Activated B cell treated with CpG ODN at 0.5 μM for 24 hours (primary cell): Measurements from ENCODE around the gene IKBIP. TPM values are rescaled to one million over a fixed set of nuclear protein-coding genes. Genes with fewer than 3 reads are reported as not detected.

Experiments used
- ATAC-seq: fragments of 200-7000 bp; cut with Tn5 transposase; one replicate; pipeline ENCODE4 v1.10.0; 2021; ENCODE audit warnings: low read depth, mild to moderate bottlenecking, moderate library complexity
- CTCF ChIA-PET: fragments of 350-600 bp; sonication (Branson Sonifier 250); formaldehyde crosslinking; loops from one replicate; lab custom pipeline; 2021; ENCODE audit warnings: antibody characterized with exemption; lab: Charles Lee
- POLR2A ChIA-PET: fragments of 350-600 bp; sonication (Branson Sonifier 250); formaldehyde crosslinking; loops from one replicate; lab custom pipeline; 2021; ENCODE audit warnings: antibody characterized with exemption; lab: Charles Lee
- DNase-seq: peaks from one replicate; pipeline ENCODE4 v3.0.0; 2022
- H3K27ac Mint-ChIP-seq: one replicate; pipeline ENCODE4 v1.8.0; 2020; ENCODE audit warnings: mixed read lengths
- H3K27me3 Mint-ChIP-seq: one replicate; pipeline ENCODE4 v1.8.0; 2021; ENCODE audit warnings: mixed read lengths
- H3K36me3 Mint-ChIP-seq: one replicate; pipeline ENCODE4 v1.8.0; 2021; ENCODE audit warnings: low read depth, mixed read lengths
- H3K4me1 Mint-ChIP-seq: one replicate; pipeline ENCODE4 v1.8.0; 2021; ENCODE audit warnings: mixed read lengths
- H3K4me3 Mint-ChIP-seq: one replicate; pipeline ENCODE4 v1.8.0; 2020; ENCODE audit warnings: mild to moderate bottlenecking, mixed read lengths
- H3K9me3 Mint-ChIP-seq: one replicate; pipeline ENCODE4 v1.8.0; 2020; ENCODE audit warnings: mixed read lengths
- intact Hi-C: fragments of 100-400 bp; cut with micrococcal nuclease; formaldehyde crosslinking; loops from one replicate; pipeline ENCODE4 v1.15.1; 2024
- total RNA-seq: library from RNA; stranded (reverse); gene quantifications from 2 replicates; pipeline ENCODE4 v1.2.3, GENCODE V29; 2022
- TF ChIP-seq, protein P1 (sequence below): fragments of 200-600 bp; IDR thresholded peaks from one replicate; pipeline ENCODE4 v1.8.0; 2022; ENCODE audit warnings: antibody characterized with exemption, mild to moderate bottlenecking

IKBIP gene
- total RNA-seq, 1 donor from 2014 or later, result 8.9 TPM

DNA sequence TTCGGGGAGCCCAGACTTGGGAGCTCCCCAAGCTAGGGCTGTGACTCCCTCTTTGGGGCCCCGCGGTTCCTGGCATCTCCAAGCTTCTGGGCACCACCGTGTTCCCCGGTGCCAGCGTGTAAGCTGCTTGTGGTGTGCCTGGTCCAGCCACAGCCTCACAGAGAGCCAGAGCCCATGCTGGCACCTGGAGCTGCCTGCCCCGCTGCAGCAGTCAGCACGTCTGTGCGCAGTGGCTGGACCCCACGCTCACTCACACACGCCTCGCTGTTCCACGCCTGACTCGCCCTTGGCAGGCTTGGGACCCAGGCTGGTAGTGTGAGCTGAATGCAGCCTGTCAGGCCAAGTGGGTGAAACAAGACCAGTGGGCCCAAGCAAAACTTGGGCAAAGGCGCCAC, 35.0 kb upstream of the IKBIP start:
- H3K4me3 Mint-ChIP-seq, result no peak overlapping the region
- no peaks in the 10 kb centered on the region for H3K27me3 Mint-ChIP-seq
- H3K27ac Mint-ChIP-seq, result no peak overlapping the region
- H3K9me3 Mint-ChIP-seq, result no peaks in the 10 kb centered on the region
- no peak for DNase-seq
- CTCF ChIA-PET, result interaction anchor here (0.9 kb wide), 1 partner anchor 113 kb away, joined by 4 read pairs; no protein-coding TSS in a partner anchor
- intact Hi-C loops, result no loop called here
- TF ChIP-seq, protein P1, sequence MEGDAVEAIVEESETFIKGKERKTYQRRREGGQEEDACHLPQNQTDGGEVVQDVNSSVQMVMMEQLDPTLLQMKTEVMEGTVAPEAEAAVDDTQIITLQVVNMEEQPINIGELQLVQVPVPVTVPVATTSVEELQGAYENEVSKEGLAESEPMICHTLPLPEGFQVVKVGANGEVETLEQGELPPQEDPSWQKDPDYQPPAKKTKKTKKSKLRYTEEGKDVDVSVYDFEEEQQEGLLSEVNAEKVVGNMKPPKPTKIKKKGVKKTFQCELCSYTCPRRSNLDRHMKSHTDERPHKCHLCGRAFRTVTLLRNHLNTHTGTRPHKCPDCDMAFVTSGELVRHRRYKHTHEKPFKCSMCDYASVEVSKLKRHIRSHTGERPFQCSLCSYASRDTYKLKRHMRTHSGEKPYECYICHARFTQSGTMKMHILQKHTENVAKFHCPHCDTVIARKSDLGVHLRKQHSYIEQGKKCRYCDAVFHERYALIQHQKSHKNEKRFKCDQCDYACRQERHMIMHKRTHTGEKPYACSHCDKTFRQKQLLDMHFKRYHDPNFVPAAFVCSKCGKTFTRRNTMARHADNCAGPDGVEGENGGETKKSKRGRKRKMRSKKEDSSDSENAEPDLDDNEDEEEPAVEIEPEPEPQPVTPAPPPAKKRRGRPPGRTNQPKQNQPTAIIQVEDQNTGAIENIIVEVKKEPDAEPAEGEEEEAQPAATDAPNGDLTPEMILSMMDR, result no peak
- peaks cover 69% of the 10 kb centered on the region for H3K36me3 Mint-ChIP-seq
- no peaks in the 10 kb centered on the region for H3K4me1 Mint-ChIP-seq
- POLR2A ChIA-PET, result no interaction called here
- no peak for ATAC-seq

DNA sequence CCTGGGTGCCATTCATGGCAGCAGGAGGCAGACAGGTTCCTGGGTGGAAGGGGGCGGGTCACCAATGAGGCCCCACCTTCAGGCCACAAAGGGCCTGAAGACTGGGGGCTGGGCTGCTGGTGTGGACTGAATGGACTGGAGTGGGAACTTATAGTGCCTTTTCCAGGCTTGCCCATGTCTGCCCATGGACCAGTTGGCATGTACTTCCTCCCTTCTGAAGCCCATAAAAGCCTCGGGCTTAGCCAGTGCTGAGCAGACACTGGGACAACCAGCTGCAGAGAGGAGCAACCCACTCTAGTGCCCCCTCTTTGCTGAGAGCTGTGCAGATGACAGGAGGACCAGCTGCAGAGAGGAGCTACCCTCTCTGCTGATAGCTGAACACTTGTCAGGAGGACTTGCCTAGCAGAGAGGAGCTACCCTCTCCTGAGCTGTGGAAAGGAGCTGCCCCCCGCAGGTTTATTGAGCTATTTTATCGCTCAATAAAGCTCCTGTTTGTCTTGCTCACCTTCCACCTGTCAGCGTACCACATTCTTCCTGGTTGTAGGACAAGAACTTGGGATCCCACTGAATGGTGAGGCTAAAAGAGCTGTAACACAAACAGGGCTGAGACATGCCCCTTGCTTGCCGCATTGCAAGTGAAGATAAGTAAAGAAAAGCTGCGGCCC, 34.5 kb upstream of the IKBIP start:
- DNase-seq (no peak), ATAC-seq (no peak)
- Mint-ChIP-seq H3K27me3 (no peaks in the 10 kb centered on the region), H3K36me3 (peaks cover 66% of the 10 kb centered on the region), H3K9me3 (no peaks in the 10 kb centered on the region), H3K27ac (no peak overlapping the region), H3K4me3 (no peak overlapping the region), H3K4me1 (no peaks in the 10 kb centered on the region)
- TF ChIP-seq, protein P1, result no peak
- ChIA-PET CTCF (interaction anchor here (0.9 kb wide), 1 partner anchor 113 kb away, joined by 4 read pairs; no protein-coding TSS in a partner anchor), POLR2A (no interaction called here)
- intact Hi-C loops, result no loop called here

DNA sequence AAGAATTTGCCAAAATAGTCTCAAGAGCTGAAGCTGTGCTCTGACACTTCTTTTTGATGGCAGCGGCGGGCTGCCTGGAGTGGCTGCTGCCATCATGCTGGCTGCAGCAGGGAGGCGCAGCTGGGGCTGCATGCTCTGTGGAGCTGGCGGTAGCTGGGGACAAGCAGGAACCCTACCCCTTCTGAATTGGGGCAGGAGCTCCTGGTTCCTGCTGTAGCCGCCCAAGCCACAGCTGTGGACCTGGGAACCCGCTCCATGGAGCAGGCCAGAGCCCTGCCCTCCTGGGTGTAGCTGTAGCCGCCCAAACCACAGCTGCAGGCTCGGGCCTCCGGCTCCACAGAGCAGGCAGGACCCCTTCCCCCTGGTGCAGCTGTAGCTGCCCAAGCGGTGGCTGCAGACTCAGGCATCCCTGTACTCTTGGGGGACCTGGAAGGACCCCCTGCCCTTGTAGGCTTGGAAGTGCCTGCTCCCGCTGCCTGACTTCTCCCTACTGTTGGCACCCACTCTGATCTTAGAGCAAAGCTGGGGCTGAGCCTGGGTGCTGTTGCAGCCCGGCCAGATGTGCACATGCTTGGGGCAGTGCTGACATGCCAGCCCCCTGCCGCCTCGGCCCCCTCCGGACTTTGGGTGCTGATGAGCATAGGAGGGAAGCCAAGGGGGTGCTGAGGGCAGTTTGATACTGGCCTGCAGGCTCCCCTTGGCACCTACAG, 33.8 kb upstream of the IKBIP start:
- DNase-seq (no peak), ATAC-seq (no peak)
- intact Hi-C loops, result no loop called here
- POLR2A ChIA-PET, result no interaction called here
- TF ChIP-seq, protein P1, result no peak
- Mint-ChIP-seq H3K9me3 (no peaks in the 10 kb centered on the region), H3K27ac (no peak overlapping the region), H3K36me3 (peaks cover 67% of the 10 kb centered on the region), H3K27me3 (no peaks in the 10 kb centered on the region), H3K4me3 (no peak overlapping the region), H3K4me1 (no peaks in the 10 kb centered on the region)
- CTCF ChIA-PET, result no interaction called here

DNA sequence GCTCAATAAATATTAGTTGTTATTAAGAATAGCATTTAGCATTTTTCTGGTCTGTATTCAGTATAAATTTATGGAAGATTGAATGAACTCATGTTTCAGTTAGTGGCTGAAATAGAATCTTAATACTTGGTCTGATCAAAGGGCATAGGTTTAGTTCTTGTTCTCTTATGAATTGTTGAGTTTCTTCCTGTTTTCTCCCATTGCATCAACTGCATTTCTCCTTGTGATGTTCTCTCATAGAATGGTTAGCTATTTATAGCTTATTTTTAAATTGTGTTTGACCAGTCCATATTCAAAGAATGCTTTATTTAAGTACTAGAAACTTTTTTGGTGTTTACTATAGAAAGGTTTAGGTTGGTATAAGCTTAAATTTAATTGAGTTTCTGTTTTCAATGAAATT, 30.3 kb upstream of the IKBIP start:
- Mint-ChIP-seq H3K4me3 (no peak overlapping the region), H3K27me3 (no peaks in the 10 kb centered on the region), H3K36me3 (peaks cover 56% of the 10 kb centered on the region), H3K9me3 (no peaks in the 10 kb centered on the region), H3K4me1 (no peaks in the 10 kb centered on the region), H3K27ac (no peak overlapping the region)
- ChIA-PET CTCF (no interaction called here), POLR2A (no interaction called here)
- TF ChIP-seq, protein P1, result no peak
- no peak for ATAC-seq
- no peak for DNase-seq
- intact Hi-C loops, result no loop called here

DNA sequence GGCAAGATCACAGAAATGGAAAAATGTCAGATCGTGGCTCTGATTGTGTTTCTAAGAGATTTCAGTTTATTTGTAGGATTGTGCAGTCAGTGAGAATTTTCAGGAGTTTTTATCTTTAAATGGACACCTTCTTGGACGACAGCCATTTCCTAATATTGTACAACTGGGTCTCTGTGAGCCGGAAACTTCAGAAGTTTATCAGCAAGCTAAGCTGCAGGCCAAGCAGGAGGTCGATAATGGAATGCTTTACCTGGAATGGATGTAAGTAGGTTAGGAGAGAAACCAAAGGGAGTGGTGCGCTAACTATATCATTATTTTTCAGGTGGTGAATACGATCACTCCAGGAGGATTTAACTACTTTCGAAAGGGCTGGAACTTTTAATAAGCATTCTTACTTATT, 26.9 kb upstream of the IKBIP start:
- ChIA-PET CTCF (no interaction called here), POLR2A (no interaction called here)
- H3K9me3 Mint-ChIP-seq, result no peaks in the 10 kb centered on the region
- no peak overlapping the region for H3K27ac Mint-ChIP-seq
- H3K4me3 Mint-ChIP-seq, result no peak overlapping the region
- intact Hi-C loops, result no loop called here
- peaks cover 70% of the 10 kb centered on the region for H3K36me3 Mint-ChIP-seq
- H3K4me1 Mint-ChIP-seq, result peaks cover 2% of the 10 kb centered on the region
- H3K27me3 Mint-ChIP-seq, result no peaks in the 10 kb centered on the region
- TF ChIP-seq, protein P1, result no peak
- ATAC-seq, result no peak
- no peak for DNase-seq
